Stimulated activated CD4-positive, alpha-beta T cell treated with anti-CD3 and anti-CD28 coated beads, TNF-alpha, amount 100 ng/mL, for 1 hour (primary cell): ENCODE data around the gene ZNF8.
"Not testable (repeated sequence)": the region's sequence is repeated elsewhere in the genome, so short reads cannot be mapped to it uniquely, and the experiment has no call there.

Experiments
- DNase-seq, 3 donors: peaks; one replicate each; pipeline ENCODE4 v3.0.0-alpha.2; 2020; ENCODE audit warnings: low read depth in 3 of 3, low spot score in 1 of 3

ZNF8 gene

GRCh38 chr19:58334691-58335249, 56.0 kb downstream of the ZNF8 start:
- no peak for DNase-seq

- no peak for DNase-seq
Observed at GRCh38 chr19:58335630-58336029, 56.9 kb downstream of the ZNF8 start.

- no peak for DNase-seq
Observed at GRCh38 chr19:58336216-58336615, 57.5 kb downstream of the ZNF8 start.

GRCh38 chr19:58336820-58337219, 58.1 kb downstream of the ZNF8 start:
- no peak for DNase-seq

- DNase-seq: no peak
Observed at GRCh38 chr19:58338336-58338735, 59.6 kb downstream of the ZNF8 start.

GRCh38 chr19:58338825-58339558, 60.2 kb downstream of the ZNF8 start:
- no peak for DNase-seq

- DNase-seq: no peak
Observed at GRCh38 chr19:58345558-58345957, 66.8 kb downstream of the ZNF8 start.

GRCh38 chr19:58346961-58347929, 68.5 kb downstream of the ZNF8 start:
- peak; percentile 22 to 47 (median 41) for DNase-seq

- not testable (repeated sequence) for DNase-seq
Observed at GRCh38 chr19:58348080-58348479, 69.3 kb downstream of the ZNF8 start.

- DNase-seq: no peak
Observed at GRCh38 chr19:58349590-58349989, 70.8 kb downstream of the ZNF8 start.

GRCh38 chr19:58350001-58350861, 71.5 kb downstream of the ZNF8 start:
- no peak for DNase-seq

GRCh38 chr19:58350871-58351557, 72.3 kb downstream of the ZNF8 start:
- DNase-seq: no peak

- no peak for DNase-seq
Observed at GRCh38 chr19:58351558-58351878, 72.8 kb downstream of the ZNF8 start.

GRCh38 chr19:58351990-58352755, 73.4 kb downstream of the ZNF8 start:
- no peak for DNase-seq
